Ovary (tissue), 10 donors: ENCODE measurements around the gene CDC37. TPM values are rescaled to one million over a fixed set of nuclear protein-coding genes. Genes with fewer than 3 reads are reported as not detected.

ENCODE experiments used
- DNase-seq, 5 donors: peaks; one replicate each; pipeline ENCODE4 v3.0.0-alpha.2; 2019 to 2020
- H3K27ac ChIP-seq, 2 donors: fragments of 200-600 bp; one replicate each; pipeline versions ENCODE4 v1.5.1 to v1.8.0; 2019 to 2022
- H3K27me3 ChIP-seq: fragments of 200-600 bp; one replicate; pipeline ENCODE4 v1.8.0; 2022
- H3K36me3 ChIP-seq: fragments of 200-600 bp; sonication (generic); one replicate; pipeline ENCODE4 v1.5.1; 2019
- H3K4me1 ChIP-seq: one replicate; pipeline ENCODE4 v1.8.1; 2013; ENCODE audit warnings: mild to moderate bottlenecking, moderate library complexity; ENCODE audit not compliant: insufficient read depth
- H3K4me3 ChIP-seq: fragments of 200-600 bp; sonication (generic); one replicate; pipeline ENCODE4 v1.5.1; 2017
- H3K9me3 ChIP-seq, 2 donors: fragments of 200-600 bp in 1 of 2; sonication (generic) in 1 of 2; one replicate each; pipeline versions ENCODE4 v1.5.1 to v1.8.1; 2013 to 2019; ENCODE audit warnings: mild to moderate bottlenecking in 1 of 2, moderate library complexity in 1 of 2
- CTCF ChIP-seq, 3 donors: fragments of 450-650 bp in 2 of 3; fragments of 200-600 bp in 1 of 3; IDR thresholded peaks; one replicate each; pipeline versions ENCODE4 v1.5.1 to v1.8.0; 2016 to 2022; ENCODE audit warnings: antibody characterized with exemption in 3 of 3, mild to moderate bottlenecking in 1 of 3
- EP300 ChIP-seq: sonication (generic); formaldehyde crosslinking; IDR thresholded peaks from one replicate; pipeline ENCODE4 v1.6.1; 2017; ENCODE audit warnings: antibody characterized with exemption
- POLR2A ChIP-seq: fragments of 450-650 bp; IDR thresholded peaks from one replicate; pipeline ENCODE4 v1.6.1; 2017; ENCODE audit warnings: antibody characterized with exemption, mild to moderate bottlenecking, moderate library complexity
- whole genome bisulfite sequencing, 3 donors: extraction: QIAGEN DNeasy Blood & Tissue Kit in 1 of 3; methylation state at CpG; one replicate each; pipeline versions ENCODE4 v1.1.5 to v1.1.7; 2013 to 2017; 5-methylcytosine and 5-hydroxymethylcytosine counted together
- intact Hi-C, 4 donors: fragments of 100-400 bp; cut with DNase I; formaldehyde crosslinking; loops; one replicate each; pipeline versions ENCODE4 v1.11.0 to v1.15.1; 2022 to 2023
- long read RNA-seq, 3 donors: library from polyadenylated mRNA in 2 of 3; unstranded in 2 of 3; transcript quantifications; one replicate each; pipeline ENCODE4 v2.0.0 and lab custom pipeline, GENCODE V29; 2021 to 2026
- polyA plus RNA-seq, 2 donors: library from polyadenylated mRNA; stranded (reverse); fragments of 200-250 nt in 1 of 2; fragments of 350-450 nt in 1 of 2; fragmentation: Illumina TruSeq in 1 of 2; extraction: RNeasy Lipid Tissue Mini Kit (QIAGEN cat#74804) in 1 of 2; gene quantifications; one replicate each; pipeline ENCODE4 v1.2.3, GENCODE V29; 2013 to 2014
- total RNA-seq, 7 donors: library from RNA; depleted of rRNA in 2 of 7; stranded (reverse); fragments of >200 nt in 2 of 7; fragmentation: NEBNext Ultra II Directional in 3 of 7; extraction: Animal tissue kit (Norgen Biotek cat#: 25700) in 3 of 7; gene quantifications; one replicate each; pipeline versions ENCODE4 v1.1.0 to v1.2.4, GENCODE V29; 2016 to 2023
- donor health status: DM: no; HTN: no; CAD: no; lungs with moderate emphysema.
- donor health status: DM: no; HTN: no; CAD: no.
- donor health status: Bipolar disorder and iron deficiency.
- donor health status: DM: yes; HTN: yes; CAD: no.
- donor health status: DM: no; HTN: no; CAD: no.
- donor health status: DM: yes; HTN: yes; CAD: no.

The CDC37 gene
- total RNA-seq (100 to 1,000 TPM in 5 of 7 donors, 10 to 100 TPM in 2; 81.3 to 123 (median 113) TPM), polyA plus RNA-seq (100 to 1,000 TPM; 117 to 180 TPM)
- long read RNA-seq, donor 1, transcript CDC37-201 (8 exons, 1,608 nt), result major isoform, 679 of 947 reads
- long read RNA-seq, donor 1, transcript CDC37-209 (7 exons, 1,377 nt), result minor isoform, 168 of 947 reads
- long read RNA-seq, donor 1, partial matches to known transcripts, result 27 of 947 reads
- long read RNA-seq, donor 1, other reads (novel, unspliced or antisense), result 73 of 947 reads
- long read RNA-seq, donor 2, transcript CDC37-201 (8 exons, 1,608 nt), result major isoform, 44 of 73 reads
- long read RNA-seq, donor 2, transcript CDC37-209 (7 exons, 1,377 nt), result minor isoform, 5 of 73 reads
- long read RNA-seq, donor 2, partial matches to known transcripts, result 24 of 73 reads
- long read RNA-seq, donor 2, other reads (novel, unspliced or antisense), result 0 of 73 reads
- long read RNA-seq, donor 3, transcript CDC37-201 (8 exons, 1,608 nt), result major isoform, 163 of 283 reads
- long read RNA-seq, donor 3, transcript CDC37-209 (7 exons, 1,377 nt), result minor isoform, 48 of 283 reads
- long read RNA-seq, donor 3, partial matches to known transcripts, result 20 of 283 reads
- long read RNA-seq, donor 3, other reads (novel, unspliced or antisense), result 52 of 283 reads

- Histone ChIP-seq H3K36me3 (no peaks in the 10 kb centered on the region), H3K27ac (peak within 1 kb of the TSS; percentile 46 to 71), H3K27me3 (no peaks in the 10 kb centered on the region), H3K4me1 (peaks cover 14% of the 10 kb centered on the region), H3K9me3 (no peaks in the 10 kb centered on the region), H3K4me3 (peak within 1 kb of the TSS; percentile 86)
- intact Hi-C loops, result loop anchor here in 1 of 4 donors (10.0 kb wide), 1 partner anchor 161 kb away; the partner anchor contains the start of genes CDKN2D and KRI1
- peak; percentile 47 for TF ChIP-seq EP300
- peak; percentile 73 for TF ChIP-seq POLR2A
- no peak for TF ChIP-seq CTCF (IDR thresholded peaks at IDR 0.05)
- DNase-seq, result peak; percentile 94 to 98 (median 97)
- 1% methylated on average over 59 to 69 of the region's 69 CpGs for WGBS, 3 donors
Observed at GRCh38 chr19:10403137-10404021, at the start of gene CDC37. Gene CDC37, minus strand, starts transcription at chr19:10403542. Its CDS starts 63 bp downstream, at chr19:10403479.

- no peaks in the 10 kb centered on the region for H3K4me1 ChIP-seq
- 57 to 77% (median 65%) methylated on average over 19 to 25 of the region's 25 CpGs for WGBS, 3 donors
- no peaks in the 10 kb centered on the region for H3K27me3 ChIP-seq
- TF ChIP-seq POLR2A, result no peak
- TF ChIP-seq EP300, result no peak
- no peak for TF ChIP-seq CTCF (IDR thresholded peaks at IDR 0.05)
- no peak for DNase-seq
- no peak overlapping the region for H3K27ac ChIP-seq
- no peaks in the 10 kb centered on the region for H3K36me3 ChIP-seq
- no peaks in the 10 kb centered on the region for H3K9me3 ChIP-seq
- intact Hi-C loops, result no loop called here
- no peak overlapping the region for H3K4me3 ChIP-seq
Observed at GRCh38 chr19:10450853-10451609, 47.7 kb upstream of the CDC37 start.

- Histone ChIP-seq H3K27ac (no peak overlapping the region), H3K4me1 (no peaks in the 10 kb centered on the region), H3K27me3 (no peaks in the 10 kb centered on the region), H3K4me3 (no peak overlapping the region), H3K9me3 (no peaks in the 10 kb centered on the region), H3K36me3 (no peaks in the 10 kb centered on the region)
- DNase-seq, result no peak
- 78 to 79% (median 79%) methylated on average over 14 of the region's 14 CpGs for WGBS, 3 donors
- TF ChIP-seq POLR2A, result no peak
- no peak for TF ChIP-seq CTCF (IDR thresholded peaks at IDR 0.05)
- TF ChIP-seq EP300, result no peak
- intact Hi-C loops, result no loop called here
Observed at GRCh38 chr19:10450191-10450852, 47.0 kb upstream of the CDC37 start.
